DMS53 treated with DMSO at 0.1 percent for 48 hours (cell line): Measurements from ENCODE around the gene SMYD3.
"Not testable (repeated sequence)": the region's sequence is repeated elsewhere in the genome, so short reads cannot be mapped to it uniquely, and the experiment has no call there.

Experiments
- DNase-seq: peaks from one replicate; lab custom pipeline; 2025; ENCODE audit not compliant: unreplicated experiment; lab: John Stamatoyannopoulos, UW

SMYD3 gene

DNA sequence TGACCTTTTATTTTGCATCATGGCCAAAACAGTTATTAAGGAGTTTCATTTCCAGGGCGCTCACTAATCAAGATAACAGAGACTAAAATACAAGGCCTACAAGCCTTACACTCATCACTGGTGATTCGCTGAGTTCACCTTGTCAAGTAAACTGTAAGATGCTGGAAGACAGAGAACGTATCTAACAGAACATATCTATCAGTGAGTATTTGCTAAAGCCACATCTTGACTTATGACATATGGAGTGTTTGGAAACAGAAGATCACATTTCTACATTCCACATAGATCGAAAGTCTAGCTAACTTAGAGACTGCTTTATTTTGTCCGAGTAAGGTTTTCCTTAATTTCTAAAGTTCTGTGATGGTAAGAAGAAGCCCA is 506.5 kb downstream of the SMYD3 start:
- no peak for DNase-seq

DNA sequence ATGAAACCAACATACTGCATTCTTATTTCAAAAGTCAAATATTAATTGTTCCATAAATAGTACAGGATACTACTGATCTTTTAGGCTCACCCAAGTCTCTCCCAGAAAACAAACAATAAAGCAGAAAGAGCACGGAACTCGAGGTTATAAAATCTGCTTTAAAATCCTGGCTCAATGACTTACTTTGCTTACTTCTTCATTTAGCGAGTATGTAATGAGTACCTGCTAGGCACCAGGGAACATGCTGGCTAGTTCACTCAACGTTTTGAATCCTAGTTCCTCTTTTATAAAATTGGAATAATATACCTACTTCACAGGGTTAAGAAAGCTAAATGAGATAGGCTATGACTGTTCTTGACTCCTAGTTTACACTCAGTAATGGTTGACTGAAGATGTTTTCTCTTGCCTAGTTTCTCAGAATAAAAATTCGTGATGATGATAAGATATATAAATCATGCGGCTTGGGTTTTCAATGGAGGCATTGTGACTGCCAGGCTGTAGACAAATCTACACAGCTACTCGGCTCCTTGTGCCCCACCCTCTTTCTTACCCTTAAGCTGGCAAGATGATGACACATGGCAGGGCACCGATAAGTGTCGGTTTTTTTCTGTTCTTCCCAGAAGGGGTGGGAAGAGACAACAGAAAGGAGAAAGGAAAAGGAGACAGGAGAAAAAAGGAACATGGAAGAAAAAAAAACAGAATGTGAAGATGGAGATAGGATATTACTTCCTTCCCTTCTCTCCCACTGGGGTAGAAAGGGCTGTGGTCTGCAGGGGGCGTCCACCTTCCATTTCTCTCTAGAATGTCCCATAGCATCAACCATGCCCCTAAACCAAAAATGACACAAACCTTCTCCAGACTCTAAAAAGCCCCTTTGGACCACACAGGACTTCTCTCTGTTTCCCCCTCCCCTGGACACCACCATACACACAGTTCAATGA is 507.1 kb downstream of the SMYD3 start:
- DNase-seq = no peak

DNA sequence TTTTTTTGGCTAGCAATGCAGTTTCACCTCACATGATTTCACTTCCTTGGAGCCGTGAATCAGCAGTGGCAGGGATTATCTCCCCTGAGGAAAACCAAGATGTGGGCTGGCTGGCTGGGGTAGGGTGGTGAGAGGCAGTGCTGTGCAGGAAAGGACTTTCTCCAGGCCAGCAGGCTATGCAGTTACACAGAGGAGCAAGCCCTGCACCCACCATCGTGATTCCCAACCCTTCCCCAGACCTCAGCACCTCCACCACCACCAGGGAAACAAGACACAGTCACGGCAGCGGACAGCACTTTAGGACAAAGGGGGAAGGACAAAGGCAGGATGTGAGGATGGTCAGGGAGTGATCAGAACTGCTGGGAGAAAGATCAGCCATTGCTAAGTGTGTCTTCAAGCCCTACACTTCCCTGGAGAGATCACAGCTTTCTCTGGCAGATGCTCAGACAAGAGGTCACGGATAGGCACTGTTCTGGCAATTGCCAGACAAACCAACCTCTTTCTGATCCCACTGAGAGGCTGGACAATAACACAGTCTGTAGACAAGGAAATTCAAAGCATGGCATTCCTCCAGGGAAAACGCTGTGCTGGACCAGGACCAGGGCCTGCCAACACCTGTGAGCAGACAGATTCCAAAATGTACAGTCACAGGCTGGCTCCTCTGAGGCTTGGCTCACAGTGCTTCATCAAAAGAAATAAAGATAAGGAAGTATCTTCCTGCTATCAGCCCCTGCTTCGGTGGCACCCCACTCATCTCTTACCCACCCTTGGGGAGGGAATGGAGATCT is 509.4 kb downstream of the SMYD3 start:
- no peak for DNase-seq

DNA sequence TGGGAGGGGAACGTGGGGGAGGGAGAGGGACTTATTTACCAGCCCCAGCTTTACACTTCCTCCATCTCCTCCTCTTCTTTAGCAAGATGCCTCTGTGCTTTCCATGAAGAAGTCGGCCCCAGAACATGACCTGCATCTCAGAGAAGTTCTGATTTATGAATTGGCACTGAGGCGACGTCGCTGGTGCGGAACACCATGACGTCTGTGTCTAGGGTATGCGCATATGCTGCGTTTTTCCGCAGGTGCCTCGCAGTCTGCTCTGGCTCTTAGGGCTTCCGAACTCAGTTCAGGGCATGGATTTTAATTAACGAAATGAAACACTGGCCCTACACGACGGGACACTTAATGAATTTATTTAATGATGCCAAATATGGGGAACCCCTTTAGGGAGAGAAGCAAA is 510.3 kb downstream of the SMYD3 start:
- no peak for DNase-seq

DNA sequence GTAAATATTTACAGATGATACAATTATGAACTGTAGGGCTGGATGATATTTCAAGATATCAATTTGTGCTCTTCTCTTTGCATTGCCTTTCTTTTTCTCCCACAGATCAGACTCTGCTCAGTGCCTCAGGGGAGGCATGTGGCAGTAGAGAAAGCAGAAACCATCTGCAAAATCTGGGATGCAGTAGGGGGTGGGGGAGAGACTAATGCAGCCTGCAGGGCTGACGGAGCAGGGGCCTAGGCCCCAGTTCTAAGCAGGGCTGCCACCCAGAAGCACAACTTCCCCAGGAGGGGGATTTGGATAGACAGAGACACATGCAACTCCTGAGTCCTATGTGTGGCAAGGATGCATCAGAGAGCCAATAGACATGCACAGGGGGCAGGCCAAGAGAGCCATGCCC is 511.6 kb downstream of the SMYD3 start:
- DNase-seq = no peak

DNA sequence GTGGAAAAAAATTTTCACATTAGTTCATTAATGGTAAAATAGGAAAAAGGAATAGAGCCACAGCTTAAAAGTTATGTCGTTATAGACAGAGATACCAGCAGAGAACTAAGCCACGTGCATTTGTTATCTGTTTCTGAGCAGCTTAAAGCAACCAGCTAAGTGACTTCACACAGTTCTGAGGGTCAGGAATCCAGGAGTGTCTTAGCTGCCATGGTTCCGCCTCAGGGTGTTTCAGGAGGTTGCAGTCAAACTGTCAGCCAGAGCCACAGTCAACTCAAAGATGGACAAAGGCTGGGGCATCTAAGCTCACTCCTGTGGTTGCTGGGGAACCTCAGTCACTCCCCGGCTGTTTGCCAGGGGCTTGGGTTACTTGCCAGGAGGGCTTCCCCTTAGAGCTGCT is 515.8 kb downstream of the SMYD3 start:
- no peak for DNase-seq

DNA sequence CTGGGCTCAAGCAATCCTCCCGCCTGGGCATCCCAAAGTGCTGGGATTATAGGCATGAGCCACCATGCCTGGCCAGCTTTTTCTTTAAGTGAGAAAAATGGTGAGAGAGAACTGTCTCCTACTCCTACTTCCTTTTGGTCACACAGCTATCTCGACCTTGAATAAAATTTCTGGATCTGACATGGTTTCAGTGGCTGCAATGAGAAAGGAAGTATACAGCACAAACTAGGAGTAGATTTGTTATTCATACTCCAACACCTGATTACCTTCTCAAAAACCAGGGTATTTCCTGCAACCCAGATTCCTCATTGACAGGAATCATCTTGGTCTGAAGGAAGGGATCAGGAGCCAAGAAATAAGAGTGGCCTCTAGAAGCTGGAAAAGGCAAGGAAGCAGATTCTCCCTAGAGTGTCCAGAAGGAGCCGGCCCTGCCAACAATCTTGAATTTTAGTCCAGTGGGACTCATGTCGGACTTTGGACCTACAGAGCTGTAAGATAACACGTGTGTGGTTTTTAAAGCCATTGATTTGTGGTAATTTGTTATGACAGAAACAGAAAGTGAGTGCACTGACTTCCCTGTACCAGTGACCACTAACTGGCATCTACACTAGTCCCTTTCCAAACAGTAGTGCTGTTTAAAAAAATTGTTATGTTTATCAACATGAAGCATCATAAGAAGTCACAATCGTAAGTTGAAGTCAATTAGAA is 516.6 kb downstream of the SMYD3 start:
- no peak for DNase-seq

DNA sequence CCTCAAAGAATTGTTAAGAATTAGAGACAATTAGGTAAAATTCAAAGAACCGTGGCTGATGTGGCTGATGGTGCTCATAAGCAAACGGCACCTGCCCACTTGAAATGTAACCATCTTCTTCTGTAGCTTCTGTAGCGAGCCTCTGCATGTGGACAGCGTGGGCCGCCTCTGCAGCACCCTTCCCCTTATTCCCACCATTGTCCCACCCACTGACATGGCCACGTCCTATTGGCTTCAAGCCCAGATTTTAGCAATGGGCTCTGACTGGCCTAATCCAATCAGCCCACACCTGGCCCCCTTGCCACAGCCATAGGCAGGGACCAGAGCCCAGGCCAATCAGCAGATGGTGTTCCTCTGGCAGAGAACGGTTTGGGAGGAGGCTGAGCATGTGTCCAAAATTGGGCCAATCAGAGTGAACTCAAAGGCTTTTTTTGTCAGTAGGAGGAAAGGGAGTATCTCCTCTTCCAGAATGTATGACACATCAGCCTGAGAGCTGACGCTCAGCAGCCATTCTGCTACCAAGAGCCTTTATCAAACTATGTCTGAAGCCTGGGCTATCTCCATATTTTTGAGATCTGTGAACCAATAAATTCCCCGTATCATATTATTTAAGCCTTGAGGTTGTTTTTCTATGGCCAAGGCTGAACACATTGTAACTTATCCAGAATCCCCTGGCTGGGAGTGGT is 518.5 kb downstream of the SMYD3 start:
- DNase-seq = no peak

DNA sequence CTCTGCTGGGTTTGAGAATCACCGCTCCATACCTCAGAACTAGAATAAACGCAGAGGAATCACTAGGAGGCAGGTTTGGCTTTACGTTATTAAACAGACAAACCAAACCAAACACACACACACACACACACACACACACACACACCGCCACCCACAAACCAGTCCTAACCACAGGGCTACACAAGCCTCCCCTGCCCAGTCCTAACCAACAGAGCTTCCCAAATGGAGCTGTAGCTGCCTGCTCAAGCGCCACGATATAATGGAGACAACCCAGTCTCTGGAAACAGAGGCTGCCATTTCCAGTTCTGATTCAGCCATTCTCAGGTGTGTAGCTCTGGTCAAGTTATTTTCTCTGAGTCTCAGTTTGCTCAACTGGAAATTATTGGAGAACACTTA is 519.1 kb downstream of the SMYD3 start:
- DNase-seq = no peak

DNA sequence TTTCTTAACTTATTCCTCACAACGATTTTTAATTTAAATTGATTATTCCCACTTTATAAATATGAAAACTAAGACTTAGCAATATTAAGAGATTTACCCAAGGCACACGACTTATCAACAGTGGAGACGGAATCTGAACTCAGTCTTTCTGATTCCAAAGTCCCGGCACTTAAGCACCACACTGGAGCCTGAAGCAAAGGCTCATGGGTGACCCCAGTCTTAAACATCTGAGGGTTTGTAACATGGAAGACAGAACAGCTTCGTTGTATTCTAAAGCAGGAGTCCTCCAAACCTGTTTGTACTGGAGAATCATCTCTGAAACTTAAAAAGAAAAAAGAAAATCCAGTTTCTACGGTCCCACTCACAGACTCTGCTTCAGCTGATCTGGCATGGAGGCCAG is 519.5 kb downstream of the SMYD3 start:
- DNase-seq = no peak

DNA sequence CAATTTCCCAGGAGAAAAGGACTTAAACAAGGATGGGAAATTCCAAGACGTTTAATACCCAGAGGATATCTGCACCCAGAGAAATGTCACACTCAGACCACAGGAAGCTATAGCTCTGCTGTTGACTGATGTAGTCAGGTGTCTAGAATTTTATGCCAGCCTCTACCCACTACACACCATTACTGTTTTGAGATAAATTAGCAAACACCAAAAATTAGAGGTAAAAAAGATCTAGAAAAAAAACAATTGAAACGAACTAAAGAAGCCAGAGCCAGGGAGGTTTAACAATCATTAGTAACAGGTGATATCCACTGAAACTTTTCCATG is 519.9 kb downstream of the SMYD3 start:
- no peak for DNase-seq

DNA sequence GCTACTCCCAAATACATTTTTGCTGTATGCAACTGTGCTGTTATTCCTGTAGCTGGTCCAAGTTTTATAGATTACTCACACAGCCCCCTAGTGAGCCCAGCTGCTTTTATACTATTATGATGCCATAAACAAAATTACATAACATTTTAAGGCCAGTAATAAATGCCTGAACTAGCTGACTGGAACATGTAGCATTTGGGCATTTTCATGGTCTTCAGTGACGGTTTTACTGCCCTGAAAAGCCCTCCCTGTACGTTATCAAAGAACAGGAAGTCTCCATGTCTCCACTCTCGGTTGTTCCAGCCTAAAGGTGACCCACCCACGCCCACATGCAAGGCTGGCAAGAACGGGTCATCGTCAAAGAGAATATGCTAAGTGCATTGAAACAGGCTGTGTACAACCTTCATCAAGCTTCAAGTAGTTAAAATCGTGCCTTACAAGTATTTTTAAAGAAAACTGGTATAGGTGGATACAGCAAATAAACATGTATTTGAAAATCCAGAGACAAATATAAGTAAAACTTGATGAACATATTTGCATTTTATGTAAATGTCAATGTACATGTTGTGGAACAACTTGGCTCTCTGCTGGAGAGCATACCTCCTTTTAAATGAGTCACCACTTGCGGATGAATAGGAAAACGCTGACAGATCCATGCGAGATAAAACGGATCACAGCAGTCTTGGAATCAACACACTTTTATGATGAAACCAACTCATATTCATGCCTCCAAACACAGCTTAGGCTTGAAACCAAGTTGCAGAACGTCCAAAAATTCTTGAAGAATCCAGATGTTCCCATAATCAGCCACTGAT is 520.5 kb downstream of the SMYD3 start:
- no peak for DNase-seq

DNA sequence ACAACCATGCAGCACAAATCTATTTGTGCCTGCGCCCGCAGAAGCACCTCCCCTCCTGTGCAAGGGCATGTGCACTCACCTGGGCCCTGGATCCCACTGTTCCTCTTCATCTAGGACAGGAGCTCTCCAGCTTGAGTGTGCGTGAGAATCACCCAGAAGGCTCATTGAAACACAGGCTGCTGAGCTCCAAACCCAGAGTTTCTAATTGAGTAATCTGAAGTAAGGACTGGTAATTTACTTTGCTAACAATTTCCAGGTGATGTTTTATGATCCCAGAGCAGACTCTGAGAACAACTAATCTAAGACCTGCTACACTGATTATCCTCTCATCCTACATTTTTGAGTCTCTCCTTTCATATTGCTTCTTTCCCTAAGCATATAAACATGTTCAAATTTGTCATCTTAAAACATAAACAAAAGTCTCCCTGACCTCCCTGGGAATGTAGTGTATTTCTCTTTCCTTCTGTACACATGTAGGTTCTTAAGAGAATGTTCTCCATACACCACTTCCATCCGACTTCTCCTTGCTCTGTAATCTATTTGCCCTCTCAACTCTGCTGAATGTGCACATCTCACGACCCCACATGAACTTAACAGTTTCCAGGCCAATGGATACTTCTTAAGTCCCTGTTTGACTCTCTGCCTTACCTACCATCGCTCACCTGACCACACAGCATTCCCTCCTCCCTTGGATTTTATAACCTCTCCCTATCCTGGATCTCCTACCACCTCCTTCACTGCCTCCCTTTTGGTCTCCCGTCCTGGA is 522.5 kb downstream of the SMYD3 start:
- DNase-seq = no peak

DNA sequence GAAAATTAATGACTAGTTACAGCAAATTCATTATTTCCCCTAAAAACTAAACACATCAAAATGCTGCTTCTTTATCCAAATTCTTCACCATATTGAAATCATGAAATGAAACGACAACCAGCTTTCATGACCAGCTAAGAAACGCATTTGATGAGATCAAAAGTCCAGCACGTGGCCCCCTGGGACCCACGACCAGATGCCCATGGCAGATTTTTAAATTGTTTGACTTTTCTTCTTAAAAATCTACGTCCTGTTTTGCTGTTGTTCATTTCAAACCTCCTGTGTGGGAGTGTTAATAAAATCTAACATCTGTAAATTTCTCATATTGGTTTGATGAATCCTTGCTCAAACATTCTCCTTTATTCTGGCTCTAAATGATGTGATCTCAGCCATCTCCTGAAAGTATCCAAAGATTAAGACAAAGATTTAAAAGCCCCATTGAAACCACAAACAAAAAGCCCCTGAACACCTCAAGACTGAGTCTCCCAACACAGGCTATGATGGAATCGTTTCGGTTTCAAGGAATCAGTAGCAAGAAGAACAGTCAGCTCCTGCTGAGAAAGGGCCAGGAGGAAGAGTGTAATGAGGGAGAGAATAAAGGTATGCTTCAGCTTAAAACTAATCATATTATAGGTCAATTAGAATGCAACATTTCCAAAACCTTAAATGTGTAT is 523.6 kb downstream of the SMYD3 start:
- DNase-seq = no peak

DNA sequence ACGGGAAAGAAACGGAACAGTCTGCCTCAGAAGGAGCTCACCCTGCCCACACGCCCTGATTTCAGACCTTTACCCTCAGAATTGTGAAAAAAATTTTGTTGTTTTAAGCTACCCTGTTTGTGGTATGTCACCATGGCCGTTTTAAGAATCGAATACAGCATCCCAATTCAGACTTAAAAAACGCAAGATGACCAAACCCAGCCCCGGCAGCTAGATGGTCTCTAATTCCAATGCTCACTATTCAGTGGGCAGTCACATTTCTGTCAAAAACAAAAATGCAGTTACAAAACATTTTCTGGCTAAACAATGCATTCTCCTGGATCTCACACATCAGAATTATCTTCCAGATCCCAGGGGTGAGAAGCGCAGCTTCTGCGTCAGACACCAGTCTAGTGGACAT is 527.5 kb downstream of the SMYD3 start:
- no peak for DNase-seq

DNA sequence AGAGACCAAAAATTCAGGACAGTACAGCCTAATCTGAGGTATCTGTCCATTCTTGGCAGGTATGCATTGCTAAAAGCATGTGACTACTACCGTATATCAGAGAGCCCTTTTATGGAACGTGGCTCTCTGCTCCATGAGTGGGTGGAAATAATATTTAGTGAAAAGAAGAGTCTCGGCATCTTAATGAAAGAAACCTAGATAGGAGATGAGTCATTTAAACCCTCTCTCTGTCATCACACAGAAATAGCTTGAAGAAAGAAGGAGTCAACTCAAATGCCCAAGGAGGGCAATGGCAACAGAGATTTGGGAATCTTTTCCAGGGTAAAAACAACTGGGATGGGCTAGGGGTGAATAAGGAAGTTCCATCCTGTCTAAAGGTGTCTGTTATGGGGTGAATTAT is 528.2 kb downstream of the SMYD3 start:
- DNase-seq = no peak

DNA sequence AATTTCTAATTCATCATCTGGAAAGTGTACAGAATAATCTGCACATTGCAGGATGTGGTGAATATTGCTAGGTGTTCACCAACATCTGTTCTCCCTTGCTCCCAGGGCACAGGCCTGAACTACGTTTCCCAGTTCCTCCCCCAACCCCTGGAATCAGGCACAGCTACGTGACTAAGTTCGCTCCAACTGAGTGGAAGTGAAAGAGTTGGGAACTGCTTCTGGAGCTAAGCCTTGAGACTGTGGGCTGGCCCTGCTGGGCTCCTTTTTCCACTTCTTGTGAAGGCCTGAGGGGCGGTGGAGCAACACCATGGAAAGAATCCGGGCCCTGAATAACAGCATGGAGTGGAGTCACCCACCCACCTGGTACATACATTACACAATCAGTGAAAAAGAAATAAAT is 534.6 kb downstream of the SMYD3 start:
- no peak for DNase-seq

DNA sequence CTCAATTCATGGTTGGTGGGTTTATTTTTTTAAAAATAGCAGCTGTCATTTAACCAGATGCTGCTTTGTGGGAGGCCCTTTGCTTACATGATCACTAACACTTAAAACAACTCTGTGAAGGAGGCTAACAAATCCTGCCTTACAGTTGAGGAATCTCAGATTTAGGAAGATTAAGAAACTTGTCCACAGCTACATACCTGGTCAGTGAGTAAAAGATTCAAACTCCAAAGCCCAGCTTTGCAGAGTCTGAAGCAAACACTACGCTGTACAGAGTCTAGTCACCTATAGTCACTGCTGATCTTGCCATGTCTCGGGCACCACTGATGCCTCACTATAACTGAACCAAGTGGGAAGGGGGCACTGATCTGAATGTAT is 535.4 kb downstream of the SMYD3 start:
- no peak for DNase-seq

DNA sequence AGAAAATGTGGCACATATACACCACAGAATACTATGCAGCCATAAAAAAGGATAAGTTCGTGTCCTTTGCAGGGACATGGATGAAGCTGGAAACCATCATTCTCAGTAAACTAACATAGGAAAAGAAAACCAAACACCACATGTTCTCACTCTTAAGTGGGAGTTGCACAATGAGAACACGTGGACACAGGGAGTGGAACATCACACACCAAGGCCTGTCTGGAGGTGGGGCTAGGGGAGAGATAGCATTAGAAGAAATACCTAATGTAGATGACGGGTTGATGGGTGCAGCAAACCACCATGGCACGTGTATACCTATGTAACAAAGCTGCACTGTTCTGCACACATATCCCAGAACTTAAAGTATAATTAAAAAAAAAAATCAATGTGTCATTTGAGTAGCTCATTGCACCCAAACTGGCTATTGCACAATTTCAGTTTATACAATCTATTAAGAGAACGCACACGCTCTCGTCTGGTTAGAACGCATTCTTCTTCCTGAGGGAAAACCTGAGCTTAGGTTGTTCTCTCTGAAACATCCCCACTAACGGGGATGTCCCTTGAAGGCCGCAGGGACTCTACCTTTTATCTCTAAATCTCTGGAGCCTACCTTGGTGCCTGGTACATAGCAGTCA is 535.9 kb downstream of the SMYD3 start:
- not testable (repeated sequence) for DNase-seq
